Neural progenitor cell (in vitro differentiated cells): ENCODE results near the gene GMDS.

Experiments
- CTCF ChIP-seq: fragments of 200-600 bp; sonication (generic); IDR thresholded peaks from 2 replicates; pipeline ENCODE4 v1.5.1; 2017; ENCODE audit warnings: antibody characterized with exemption, mild to moderate bottlenecking
- EZH2 ChIP-seq: fragments of 200-600 bp; sonication (generic); IDR thresholded peaks from 2 replicates; pipeline ENCODE4 v1.6.1; 2017; ENCODE audit warnings: antibody characterized with exemption, mild to moderate bottlenecking, moderate library complexity
- EZH2phosphoT487 ChIP-seq: fragments of 200-600 bp; sonication (generic); IDR thresholded peaks from 2 replicates; pipeline ENCODE4 v1.6.1; 2017; ENCODE audit warnings: antibody characterized with exemption

GRCh38 chr6:1586861-1587450 is 658.4 kb downstream of the GMDS start:
- TF ChIP-seq CTCF (no peak), EZH2 (no peak), EZH2phosphoT487 (no peak)
